ENCODE measurements around the gene FBXL17.

GRCh38 chr5:107980923-107981692 is 400.8 kb downstream of the FBXL17 start:
- TF ChIP-seq CTCF (IDR thresholded peaks at IDR 0.05) (no peak), POLR2A (IDR thresholded peaks at IDR 0.05) (no peak)
